22Rv1 (cell line): ENCODE measurements around the gene POLD3.

Source experiments
- ZFX ChIP-seq: fragments of 450-650 bp; IDR thresholded peaks from 2 replicates; pipeline ENCODE4 v1.6.1; 2017; ENCODE audit warnings: antibody characterized with exemption, borderline replicate concordance
- TF ChIP-seq, protein P1 (sequence below): fragments of 450-650 bp; IDR thresholded peaks from 2 replicates; pipeline ENCODE4 v1.5.1; 2017; ENCODE audit warnings: mild to moderate bottlenecking

- no peak for TF ChIP-seq ZFX
- TF ChIP-seq, protein P1, sequence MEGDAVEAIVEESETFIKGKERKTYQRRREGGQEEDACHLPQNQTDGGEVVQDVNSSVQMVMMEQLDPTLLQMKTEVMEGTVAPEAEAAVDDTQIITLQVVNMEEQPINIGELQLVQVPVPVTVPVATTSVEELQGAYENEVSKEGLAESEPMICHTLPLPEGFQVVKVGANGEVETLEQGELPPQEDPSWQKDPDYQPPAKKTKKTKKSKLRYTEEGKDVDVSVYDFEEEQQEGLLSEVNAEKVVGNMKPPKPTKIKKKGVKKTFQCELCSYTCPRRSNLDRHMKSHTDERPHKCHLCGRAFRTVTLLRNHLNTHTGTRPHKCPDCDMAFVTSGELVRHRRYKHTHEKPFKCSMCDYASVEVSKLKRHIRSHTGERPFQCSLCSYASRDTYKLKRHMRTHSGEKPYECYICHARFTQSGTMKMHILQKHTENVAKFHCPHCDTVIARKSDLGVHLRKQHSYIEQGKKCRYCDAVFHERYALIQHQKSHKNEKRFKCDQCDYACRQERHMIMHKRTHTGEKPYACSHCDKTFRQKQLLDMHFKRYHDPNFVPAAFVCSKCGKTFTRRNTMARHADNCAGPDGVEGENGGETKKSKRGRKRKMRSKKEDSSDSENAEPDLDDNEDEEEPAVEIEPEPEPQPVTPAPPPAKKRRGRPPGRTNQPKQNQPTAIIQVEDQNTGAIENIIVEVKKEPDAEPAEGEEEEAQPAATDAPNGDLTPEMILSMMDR: no peak
These were observed 10.3 kb upstream of the POLD3 start for GRCh38 chr11:74581954-74582547.
